GM20431 (cell line): ENCODE measurements around the gene NPBWR2.

Source experiments
- in situ Hi-C: fragments of 300-500 bp; cut with MseI, MboI; formaldehyde crosslinking; loops from one replicate; pipeline ENCODE4 v1.15.0; 2020; ENCODE audit warnings: low sequenced_read_pairs; ENCODE audit not compliant: unreplicated experiment

NPBWR2 gene

GRCh38 chr20:64105846-64106434 lies 1.4 kb downstream of the NPBWR2 start:
- in situ Hi-C loops, result no loop called here

GRCh38 chr20:64104667-64105451 lies 2.5 kb downstream of the NPBWR2 start:
- in situ Hi-C loops, result no loop called here

- in situ Hi-C loops, result no loop called here
Observed at GRCh38 chr20:64103871-64104666, 3.3 kb downstream of the NPBWR2 start.

GRCh38 chr20:64102647-64103354 lies 4.6 kb downstream of the NPBWR2 start:
- in situ Hi-C loops, result no loop called here

GRCh38 chr20:64101731-64102621 lies 5.4 kb downstream of the NPBWR2 start:
- in situ Hi-C loops, result no loop called here

- in situ Hi-C loops, result no loop called here
Observed at GRCh38 chr20:64100946-64101688, 6.2 kb downstream of the NPBWR2 start.

GRCh38 chr20:64100566-64100888 lies 6.8 kb downstream of the NPBWR2 start:
- in situ Hi-C loops, result no loop called here

GRCh38 chr20:64099880-64100565 lies 7.3 kb downstream of the NPBWR2 start:
- in situ Hi-C loops, result no loop called here

GRCh38 chr20:64099086-64099786 lies 8.1 kb downstream of the NPBWR2 start:
- in situ Hi-C loops, result no loop called here

GRCh38 chr20:64098471-64099013 lies 8.8 kb downstream of the NPBWR2 start:
- in situ Hi-C loops, result no loop called here

- in situ Hi-C loops, result no loop called here
Observed at GRCh38 chr20:64096535-64096934, 10.8 kb downstream of the NPBWR2 start.

GRCh38 chr20:64095927-64096326 lies 11.4 kb downstream of the NPBWR2 start:
- in situ Hi-C loops, result no loop called here

- in situ Hi-C loops, result no loop called here
Observed at GRCh38 chr20:64095455-64095854, 11.9 kb downstream of the NPBWR2 start.

GRCh38 chr20:64093013-64093503 lies 14.3 kb downstream of the NPBWR2 start:
- in situ Hi-C loops, result no loop called here

- in situ Hi-C loops, result no loop called here
Observed at GRCh38 chr20:64092258-64093012, 14.9 kb downstream of the NPBWR2 start.

- in situ Hi-C loops, result no loop called here
Observed at GRCh38 chr20:64091770-64092169, 15.6 kb downstream of the NPBWR2 start.

- in situ Hi-C loops, result no loop called here
Observed at GRCh38 chr20:64091340-64091739, 16.0 kb downstream of the NPBWR2 start.
